K562 (cell line): ENCODE measurements around the gene ZCCHC17. TPM values are rescaled to one million over a fixed set of nuclear protein-coding genes. Genes with fewer than 3 reads are reported as not detected.

Experiments
- BCOR ChIP-seq: fragments of 450-650 bp; IDR thresholded peaks from 2 replicates; pipeline ENCODE4 v1.6.1; 2016
- BRCA1 ChIP-seq, 2 experiments: fragments of 450-650 bp in 1 of 2; sonication (generic) in 1 of 2; formaldehyde crosslinking in 1 of 2; IDR thresholded peaks; 2 replicates each; pipeline versions ENCODE4 v1.5.0 to v1.6.1; 2017 to 2020; ENCODE audit warnings: mild to moderate bottlenecking in 1 of 2, missing genetic modification reagents in 1 of 2
- CHD7 ChIP-seq: fragments of 200-600 bp; sonication (generic); IDR thresholded peaks from one replicate; pipeline ENCODE4 v1.6.1; 2012; ENCODE audit warnings: mild to moderate bottlenecking, low read depth, low read length, inconsistent platforms
- CXXC5 ChIP-seq: fragments of 250-450 bp; sonication (Bioruptor Pico); IDR thresholded peaks from 2 replicates; pipeline ENCODE4 v1.8.0; 2022; ENCODE audit warnings: inconsistent platforms, mild to moderate bottlenecking, moderate library complexity
- EZH2 ChIP-seq: IDR thresholded peaks from 2 replicates; pipeline ENCODE4 v1.6.1; 2012; ENCODE audit warnings: low read depth, mild to moderate bottlenecking, inconsistent platforms, low read length, borderline replicate concordance
- HNRNPL ChIP-seq: fragments of 200-400 bp; formaldehyde crosslinking; IDR thresholded peaks from 2 replicates; pipeline ENCODE4 v1.6.1; 2017; ENCODE audit warnings: low read depth, mild to moderate bottlenecking, low read length
- KDM2B ChIP-seq: fragments of 250-450 bp; sonication (Bioruptor Pico); IDR thresholded peaks from 2 replicates; pipeline ENCODE4 v1.8.0; 2021; ENCODE audit warnings: mild to moderate bottlenecking, moderate library complexity
- NR0B1 ChIP-seq: fragments of 450-650 bp; IDR thresholded peaks from one replicate; pipeline ENCODE4 v1.6.1; 2018; ENCODE audit warnings: mild to moderate bottlenecking, moderate library complexity; ENCODE audit not compliant: partially characterized antibody
- SMAD1 ChIP-seq: fragments of 150-350 bp; IDR thresholded peaks from 2 replicates; pipeline ENCODE4 v1.6.1; 2014; ENCODE audit warnings: low read length, low read depth; ENCODE audit not compliant: partially characterized antibody
- SMAD2 ChIP-seq: fragments of 150-350 bp; IDR thresholded peaks from 2 replicates; pipeline ENCODE4 v1.6.1; 2014; ENCODE audit warnings: low read depth, mild to moderate bottlenecking, low read length
- ZBTB17 ChIP-seq: fragments of 450-650 bp; formaldehyde crosslinking; IDR thresholded peaks from 2 replicates; pipeline ENCODE4 v1.4.0; 2020; ENCODE audit warnings: mild to moderate bottlenecking
- ZBTB7A ChIP-seq: IDR thresholded peaks from 2 replicates; pipeline ENCODE4 v1.6.1; 2011; ENCODE audit warnings: low read depth, mild to moderate bottlenecking, low read length, moderate library complexity, borderline replicate concordance; ENCODE audit not compliant: control insufficient read depth
- ZFX ChIP-seq: sonication (generic); formaldehyde crosslinking; IDR thresholded peaks from 2 replicates; pipeline ENCODE4 v1.8.0; 2022; ENCODE audit warnings: mild to moderate bottlenecking, missing genetic modification reagents, moderate library complexity
- ZNF232 ChIP-seq: sonication (generic); formaldehyde crosslinking; IDR thresholded peaks from 2 replicates; pipeline ENCODE4 v1.8.0; 2022; ENCODE audit warnings: mild to moderate bottlenecking, missing genetic modification reagents
- polyA plus RNA-seq, 8 experiments: library from polyadenylated mRNA; depleted of rRNA in 4 of 8; stranded (reverse) in 5 of 8; unstranded in 3 of 8; fragments of >200 nt; fragmentation: Nextera tagmentation in 2 of 8; fragmentation: Illumina TruSeq in 1 of 8; extraction: Ambion mirVana in 2 of 8; extraction: Trizol in 1 of 8; gene quantifications; 2 replicates each; pipeline versions ENCODE4 v1.2.1 to v1.2.3, GENCODE V29; 2011 to 2014; ENCODE audit warnings: inconsistent platforms in 1 of 8, missing spikeins in 1 of 8
- total RNA-seq, 7 experiments: library from RNA; depleted of rRNA in 6 of 7; stranded (reverse); fragments of >200 nt in 6 of 7; fragmentation: Illumina TruSeq in 2 of 7; extraction: Trizol in 2 of 7; gene quantifications; 2 replicates each; pipeline versions ENCODE4 v1.2.1 to v1.2.3, GENCODE V29; 2011 to 2021; ENCODE audit warnings: low replicate concordance in 1 of 7
- TF ChIP-seq, protein P1 (sequence below): fragments of 250-450 bp; sonication (Bioruptor Pico); IDR thresholded peaks from 2 replicates; pipeline ENCODE4 v1.8.0; 2022; ENCODE audit warnings: moderate library complexity, mild to moderate bottlenecking, inconsistent platforms

ZCCHC17 gene
- total and polyA plus RNA-seq, 9 of the 15 experiments (the other 6 are each of a cell fraction or from before 2014, with no cell fraction given): 46.9 to 150 (median 74.7) TPM

GRCh38 chr1:31413405-31414001, 116.7 kb downstream of the ZCCHC17 start (continued):
- TF ChIP-seq CHD7 (no peak), CXXC5 (CRISPR knock-in tag) (peak; percentile 20; the same call in 1 of the 2 replicates), EZH2 (peak; percentile 33; the same call in 1 of the 2 replicates), SMAD1 (no peak), HNRNPL (peak; percentile 69), BRCA1 (IDR thresholded peaks at IDR 0.05) (no peak), BRCA1 (CRISPR knock-in tag; IDR thresholded peaks at IDR 0.05) (0 out of 2 replicates have a peak, but pooled peaks have one; percentile 7), ZFX (CRISPR knock-in tag) (no peak), KDM2B (CRISPR knock-in tag) (peak; percentile 11; the same call in 1 of the 2 replicates), ZBTB7A (0 out of 2 replicates have a peak, but pooled peaks have one; percentile 12), BCOR (0 out of 2 replicates have a peak, but pooled peaks have one; percentile 23), SMAD2 (no peak), ZBTB17 (CRISPR knock-in tag) (peak; percentile 41; the same call in 1 of the 2 replicates), ZNF232 (CRISPR knock-in tag) (no peak), NR0B1 (no peak)
- TF ChIP-seq, protein P1, sequence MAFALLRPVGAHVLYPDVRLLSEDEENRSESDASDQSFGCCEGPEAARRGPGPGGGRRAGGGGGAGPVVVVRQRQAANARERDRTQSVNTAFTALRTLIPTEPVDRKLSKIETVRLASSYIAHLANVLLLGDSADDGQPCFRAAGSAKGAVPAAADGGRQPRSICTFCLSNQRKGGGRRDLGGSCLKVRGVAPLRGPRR: no peak
